Measurements from ENCODE around the gene DGKB.

The DGKB gene

GRCh38 chr7:14902589-14903067, at the start of gene DGKB:
DGKB (minus strand) TSS chr7:14902751.
- DNase-seq = peak; percentile 22

GRCh38 chr7:14950013-14950412, 47.5 kb upstream of the DGKB start:
- peak; percentile 55 for DNase-seq

GRCh38 chr7:14938181-14938580, 35.6 kb upstream of the DGKB start:
- DNase-seq = no peak

- no peak for DNase-seq
Observed at GRCh38 chr7:14937581-14937980, 35.0 kb upstream of the DGKB start.

GRCh38 chr7:14936554-14936953, 34.0 kb upstream of the DGKB start:
- peak; percentile 9 for DNase-seq

- no peak for DNase-seq
Observed at GRCh38 chr7:14934839-14935238, 32.3 kb upstream of the DGKB start.

- DNase-seq = no peak
Observed at GRCh38 chr7:14931511-14932215, 29.1 kb upstream of the DGKB start.

GRCh38 chr7:14924398-14924797, 21.8 kb upstream of the DGKB start:
- peak; percentile 39 for DNase-seq

- no peak for DNase-seq
Observed at GRCh38 chr7:14911077-14911476, 8.5 kb upstream of the DGKB start.

- no peak for DNase-seq
Observed at GRCh38 chr7:14908697-14909096, 6.1 kb upstream of the DGKB start.

GRCh38 chr7:14905764-14906163, 3.2 kb upstream of the DGKB start:
- DNase-seq = no peak

GRCh38 chr7:14900051-14900450, 2.5 kb downstream of the DGKB start:
- peak; percentile 63 for DNase-seq

- DNase-seq = peak; percentile 12
Observed at GRCh38 chr7:14899030-14899429, 3.5 kb downstream of the DGKB start.

- no peak for DNase-seq
Observed at GRCh38 chr7:14896461-14896860, 6.1 kb downstream of the DGKB start.

GRCh38 chr7:14894826-14895225, 7.7 kb downstream of the DGKB start:
- DNase-seq = no peak

GRCh38 chr7:14892961-14893360, 9.6 kb downstream of the DGKB start:
- peak; percentile 17 for DNase-seq

GRCh38 chr7:14891289-14891688, 11.3 kb downstream of the DGKB start:
- no peak for DNase-seq

- DNase-seq = no peak
Observed at GRCh38 chr7:14888962-14889361, 13.6 kb downstream of the DGKB start.

- DNase-seq = no peak
Observed at GRCh38 chr7:14886533-14886932, 16.0 kb downstream of the DGKB start.

- no peak for DNase-seq
Observed at GRCh38 chr7:14875941-14876587, 26.5 kb downstream of the DGKB start.

GRCh38 chr7:14871880-14872279, 30.7 kb downstream of the DGKB start:
- DNase-seq = peak; percentile 36

GRCh38 chr7:14870394-14870793, 32.2 kb downstream of the DGKB start:
- DNase-seq = no peak

- no peak for DNase-seq
Observed at GRCh38 chr7:14868937-14869336, 33.6 kb downstream of the DGKB start.

GRCh38 chr7:14861456-14861855, 41.1 kb downstream of the DGKB start:
- DNase-seq = no peak

GRCh38 chr7:14859267-14859666, 43.3 kb downstream of the DGKB start:
- DNase-seq = no peak

All from HCEC 1CT (cell line).